Type B pancreatic cell (in vitro differentiated cells): ENCODE data around the gene PRRG2. TPM values are rescaled to one million over a fixed set of nuclear protein-coding genes. Genes with fewer than 3 reads are reported as not detected.

Experiments used
- DNase-seq: peaks from one replicate; pipeline ENCODE4 v3.0.0; 2021; ENCODE audit warnings: mixed read lengths; ENCODE audit not compliant: unreplicated experiment; ENCODE audit errors: extremely low spot score
- H3K27ac Mint-ChIP-seq: 2 replicates; pipeline ENCODE4 v1.8.0; 2021; ENCODE audit warnings: mild to moderate bottlenecking, mixed read lengths
- H3K27me3 Mint-ChIP-seq: 2 replicates; pipeline ENCODE4 v1.8.0; 2021; ENCODE audit warnings: mixed read lengths
- H3K36me3 Mint-ChIP-seq: 2 replicates; pipeline ENCODE4 v1.8.0; 2021; ENCODE audit warnings: mixed read lengths
- H3K4me1 Mint-ChIP-seq: one replicate; pipeline ENCODE4 v1.8.0; 2021; ENCODE audit warnings: mixed read lengths; ENCODE audit not compliant: unreplicated experiment
- H3K4me3 Mint-ChIP-seq: 2 replicates; pipeline ENCODE4 v1.8.0; 2021; ENCODE audit warnings: mild to moderate bottlenecking, mixed read lengths
- H3K9me3 Mint-ChIP-seq: 2 replicates; pipeline ENCODE4 v1.8.0; 2021; ENCODE audit warnings: mixed read lengths
- CTCF ChIP-seq: fragments of 200-600 bp; sonication (generic); conservative IDR thresholded peaks from 2 replicates; pipeline ENCODE4 v1.5.0; 2021; ENCODE audit warnings: antibody characterized with exemption, mild to moderate bottlenecking
- total RNA-seq: library from RNA; stranded (reverse); gene quantifications from 2 replicates; pipeline ENCODE4 v1.2.1, GENCODE V29; 2021; ENCODE audit warnings: low replicate concordance

Gene PRRG2
- total RNA-seq, 1 donor from 2014 or later, result 5.1 TPM

- DNase-seq, result no peak
- Mint-ChIP-seq H3K27me3 (no peaks in the 10 kb centered on the region), H3K4me3 (no peak overlapping the region), H3K27ac (no peak overlapping the region), H3K4me1 (no peaks in the 10 kb centered on the region), H3K9me3 (no peaks in the 10 kb centered on the region), H3K36me3 (peaks cover 8% of the 10 kb centered on the region)
- no peak for TF ChIP-seq CTCF
Measured at GRCh38 chr19:49609499-49610092, 28.5 kb downstream of the PRRG2 start.

GRCh38 chr19:49613374-49613773 lies 32.3 kb downstream of the PRRG2 start:
- no peaks in the 10 kb centered on the region for H3K9me3 Mint-ChIP-seq
- H3K27me3 Mint-ChIP-seq, result no peaks in the 10 kb centered on the region
- no peaks in the 10 kb centered on the region for H3K4me1 Mint-ChIP-seq
- no peak overlapping the region for H3K4me3 Mint-ChIP-seq
- TF ChIP-seq CTCF, result no peak
- DNase-seq, result no peak
- peaks cover 4% of the 10 kb centered on the region for H3K36me3 Mint-ChIP-seq
- no peak overlapping the region for H3K27ac Mint-ChIP-seq

- no peak overlapping the region for H3K27ac Mint-ChIP-seq
- H3K9me3 Mint-ChIP-seq, result no peaks in the 10 kb centered on the region
- no peak for DNase-seq
- H3K36me3 Mint-ChIP-seq, result peaks cover 9% of the 10 kb centered on the region
- no peak overlapping the region for H3K4me3 Mint-ChIP-seq
- TF ChIP-seq CTCF, result no peak
- H3K27me3 Mint-ChIP-seq, result no peaks in the 10 kb centered on the region
- no peaks in the 10 kb centered on the region for H3K4me1 Mint-ChIP-seq
Measured at GRCh38 chr19:49614096-49614833, 33.1 kb downstream of the PRRG2 start.

- no peak for TF ChIP-seq CTCF
Measured at GRCh38 chr19:49615861-49616260, 34.7 kb downstream of the PRRG2 start.

GRCh38 chr19:49616532-49616931 lies 35.4 kb downstream of the PRRG2 start:
- Mint-ChIP-seq H3K4me3 (no peak overlapping the region), H3K27me3 (no peaks in the 10 kb centered on the region), H3K9me3 (no peaks in the 10 kb centered on the region), H3K36me3 (peaks cover 10% of the 10 kb centered on the region), H3K27ac (no peak overlapping the region), H3K4me1 (no peaks in the 10 kb centered on the region)
- no peak for TF ChIP-seq CTCF
- no peak for DNase-seq

More at GRCh38 chr19:49615861-49616260, 34.7 kb downstream of the PRRG2 start:
- Mint-ChIP-seq H3K4me1 (no peaks in the 10 kb centered on the region), H3K27ac (no peak overlapping the region), H3K36me3 (peaks cover 9% of the 10 kb centered on the region), H3K9me3 (no peaks in the 10 kb centered on the region), H3K27me3 (no peaks in the 10 kb centered on the region), H3K4me3 (no peak overlapping the region)
- no peak for DNase-seq
